CD4-positive, alpha-beta T cell (primary cell): ENCODE measurements around the gene TPK1. TPM values are rescaled to one million over a fixed set of nuclear protein-coding genes. Genes with fewer than 3 reads are reported as not detected.
A peak's percentile ranks its signal among the peaks of the same experiment; 100 is the strongest.

Experiments
- ATAC-seq: fragments of 200-7000 bp; cut with Tn5 transposase; one replicate; pipeline ENCODE4 v1.10.0; 2022; ENCODE audit warnings: mild to moderate bottlenecking; ENCODE audit not compliant: poor library complexity
- CTCF ChIA-PET: fragments of 350-600 bp; sonication (Branson Sonifier 250); formaldehyde crosslinking; loops from one replicate; lab custom pipeline; 2021; ENCODE audit warnings: antibody characterized with exemption, inconsistent platforms; lab: Charles Lee
- POLR2A ChIA-PET: fragments of 350-600 bp; sonication (Branson Sonifier 250); formaldehyde crosslinking; loops from one replicate; lab custom pipeline; 2021; ENCODE audit warnings: antibody characterized with exemption, inconsistent platforms; lab: Charles Lee
- DNase-seq, 14 experiments: peaks; one replicate each; pipeline ENCODE4 v3.0.0-alpha.2; 2013 to 2020; ENCODE audit warnings: mixed read lengths in 2 of 14
- H3K27ac ChIP-seq, 2 donors: one replicate each; pipeline versions ENCODE4 v1.5.1 to v1.7.0; 2013; ENCODE audit warnings: low read length in 2 of 2, low read depth in 1 of 2, mild to moderate bottlenecking in 1 of 2
- H3K27me3 ChIP-seq, 2 experiments: 1 replicate in 1 of 2; 2 replicates in 1 of 2; pipeline versions ENCODE4 v1.6.1 to v1.7.0; 2013; ENCODE audit warnings: low read length in 2 of 2, control low read depth in 1 of 2, mild to moderate bottlenecking in 1 of 2, moderate library complexity in 1 of 2; ENCODE audit not compliant: insufficient read depth in 2 of 2, control insufficient read depth in 1 of 2
- H3K36me3 ChIP-seq: one replicate; pipeline ENCODE4 v1.6.1; 2013; ENCODE audit warnings: low read length, control low read depth; ENCODE audit not compliant: insufficient read depth
- H3K4me1 ChIP-seq: one replicate; pipeline ENCODE4 v1.6.1; 2013; ENCODE audit warnings: low read length, control low read depth; ENCODE audit not compliant: insufficient read depth
- H3K4me3 ChIP-seq: one replicate; pipeline ENCODE4 v1.5.1; 2013; ENCODE audit warnings: mild to moderate bottlenecking, low read length, moderate library complexity
- H3K9me3 ChIP-seq, 2 experiments: 1 replicate in 1 of 2; 2 replicates in 1 of 2; pipeline versions ENCODE4 v1.6.1 to v1.7.0; 2013; ENCODE audit warnings: low read length in 2 of 2, mild to moderate bottlenecking in 2 of 2, control low read depth in 1 of 2, moderate library complexity in 1 of 2; ENCODE audit not compliant: control insufficient read depth in 1 of 2, insufficient read depth in 1 of 2
- H3K27ac Mint-ChIP-seq: one replicate; pipeline ENCODE4 v1.8.0; 2020; ENCODE audit warnings: mixed read lengths
- H3K27me3 Mint-ChIP-seq: one replicate; pipeline ENCODE4 v1.8.0; 2021; ENCODE audit warnings: mixed read lengths
- H3K36me3 Mint-ChIP-seq: one replicate; pipeline ENCODE4 v1.8.0; 2021; ENCODE audit warnings: low read depth, mixed read lengths
- H3K4me1 Mint-ChIP-seq: one replicate; pipeline ENCODE4 v1.8.0; 2021; ENCODE audit warnings: low read depth, mixed read lengths
- H3K4me3 Mint-ChIP-seq: one replicate; pipeline ENCODE4 v1.8.0; 2020; ENCODE audit warnings: mild to moderate bottlenecking, mixed read lengths
- H3K9me3 Mint-ChIP-seq: one replicate; pipeline ENCODE4 v1.8.0; 2020; ENCODE audit warnings: mixed read lengths
- CTCF ChIP-seq: fragments of 200-600 bp; IDR thresholded peaks from one replicate; pipeline ENCODE4 v1.8.0; 2022; ENCODE audit warnings: antibody characterized with exemption, mild to moderate bottlenecking
- intact Hi-C, 2 experiments: fragments of 100-400 bp; cut with DNase I in 1 of 2; cut with micrococcal nuclease in 1 of 2; formaldehyde crosslinking; loops; one replicate each; pipeline versions ENCODE4 v1.15.1 to v1.9.0; 2023 to 2025; cut with DNase I, micrococcal nuclease
- total RNA-seq, 174 experiments: library from RNA in 2 of 174; stranded (reverse) in 2 of 174; gene quantifications; one replicate each; pipeline ENCODE4 v1.2.3 and lab custom pipeline; 2021 to 2026

TPK1 gene
- total RNA-seq, 2 experiments from 2014 or later = 17.1 to 17.8 TPM

GRCh38 chr7:144691240-144691639 is 144.6 kb downstream of the TPK1 start:
- Histone ChIP-seq H3K9me3 (no peaks in the 10 kb centered on the region), H3K4me1 (no peaks in the 10 kb centered on the region), H3K4me3 (no peak overlapping the region), H3K27ac (no peak overlapping the region), H3K27me3 (no peaks in the 10 kb centered on the region), H3K36me3 (no peaks in the 10 kb centered on the region)
- intact Hi-C loops = no loop called here
- ChIA-PET POLR2A (interaction anchor here (0.7 kb wide), 1 partner anchor 144 kb away, joined by 3 read pairs; the partner anchor contains the start of gene TPK1), CTCF (no interaction called here)
- ATAC-seq (no peak), DNase-seq (peak in 1 of 14 experiments; percentile 40)
- peaks cover 2% of the 10 kb centered on the region for H3K9me3 Mint-ChIP-seq
- no peak for TF ChIP-seq CTCF
- no peak overlapping the region for H3K4me3 Mint-ChIP-seq
- no peaks in the 10 kb centered on the region for H3K27me3 Mint-ChIP-seq
- no peaks in the 10 kb centered on the region for H3K4me1 Mint-ChIP-seq
- peaks cover 26% of the 10 kb centered on the region for H3K36me3 Mint-ChIP-seq
- H3K27ac Mint-ChIP-seq = no peak overlapping the region

- intact Hi-C loops = no loop called here
- H3K27ac ChIP-seq = no peak overlapping the region
- ChIA-PET CTCF (no interaction called here), POLR2A (no interaction called here)
- ATAC-seq (no peak), DNase-seq (no peak)
- peaks cover 2% of the 10 kb centered on the region for H3K36me3 ChIP-seq
- no peaks in the 10 kb centered on the region for H3K27me3 ChIP-seq
- no peak for TF ChIP-seq CTCF
- no peak overlapping the region for H3K4me3 ChIP-seq
- no peaks in the 10 kb centered on the region for H3K4me1 ChIP-seq
- Mint-ChIP-seq H3K4me3 (no peak overlapping the region), H3K27me3 (no peaks in the 10 kb centered on the region), H3K9me3 (no peaks in the 10 kb centered on the region), H3K27ac (no peak overlapping the region), H3K4me1 (no peaks in the 10 kb centered on the region), H3K36me3 (peaks cover 5% of the 10 kb centered on the region)
- H3K9me3 ChIP-seq = no peaks in the 10 kb centered on the region
These were observed 153.1 kb downstream of the TPK1 start for GRCh38 chr7:144682581-144683280.

- ChIA-PET POLR2A (no interaction called here), CTCF (no interaction called here)
- no peaks in the 10 kb centered on the region for H3K36me3 ChIP-seq
- Mint-ChIP-seq H3K4me1 (no peaks in the 10 kb centered on the region), H3K36me3 (peaks cover 1% of the 10 kb centered on the region), H3K27me3 (no peaks in the 10 kb centered on the region), H3K27ac (no peak overlapping the region), H3K4me3 (no peak overlapping the region), H3K9me3 (no peaks in the 10 kb centered on the region)
- H3K4me3 ChIP-seq = no peak overlapping the region
- DNase-seq (no peak), ATAC-seq (no peak)
- no peak for TF ChIP-seq CTCF
- H3K4me1 ChIP-seq = no peaks in the 10 kb centered on the region
- intact Hi-C loops = no loop called here
- H3K9me3 ChIP-seq = no peaks in the 10 kb centered on the region
- no peaks in the 10 kb centered on the region for H3K27me3 ChIP-seq
- no peak overlapping the region for H3K27ac ChIP-seq
These were observed 159.4 kb downstream of the TPK1 start for GRCh38 chr7:144676492-144676891.
